H1 (cell line): ENCODE results near the gene B4GALNT1. TPM values are rescaled to one million over a fixed set of nuclear protein-coding genes. Genes with fewer than 3 reads are reported as not detected.
A peak's percentile ranks its signal among the peaks of the same experiment; 100 is the strongest.

Experiments used
- CTCF ChIA-PET: fragments of 300-600 bp; sonication (Branson Sonifier 250); formaldehyde crosslinking; loops from one replicate; lab custom pipeline; 2021; ENCODE audit not compliant: partially characterized antibody; lab: Charles Lee
- POLR2A ChIA-PET: fragments of 300-600 bp; sonication (Branson Sonifier 250); formaldehyde crosslinking; loops from one replicate; lab custom pipeline; 2021; ENCODE audit warnings: inconsistent platforms; ENCODE audit not compliant: partially characterized antibody; lab: Charles Lee
- DNase-seq, 2 experiments: peaks; one replicate each; pipeline versions ENCODE4 v3.0.0 to v3.0.0-alpha.2; 2010 to 2022; ENCODE audit warnings: low spot score in 2 of 2, low read depth in 1 of 2, mixed read lengths in 1 of 2
- FAIRE-seq: peaks from 2 replicates; lab custom pipeline; 2011; peaks lifted over from hg19 to GRCh38; lab: Jason Lieb, UNC
- H2AFZ ChIP-seq: 2 replicates; pipeline ENCODE4 v1.8.1; 2012; ENCODE audit warnings: low read length, inconsistent platforms
- H2AK5ac ChIP-seq: 2 replicates; pipeline ENCODE4 v1.6.1; 2013; ENCODE audit warnings: low read depth, low read length
- H2BK120ac ChIP-seq: replicated peaks from 2 replicates; pipeline ENCODE3; 2013; ENCODE audit warnings: low read depth, low read length, inconsistent platforms
- H2BK12ac ChIP-seq: 2 replicates; pipeline ENCODE4 v1.6.1; 2013; ENCODE audit warnings: low read depth, low read length
- H2BK15ac ChIP-seq: 2 replicates; pipeline ENCODE4 v1.6.1; 2013; ENCODE audit warnings: low read length
- H2BK20ac ChIP-seq: 2 replicates; pipeline ENCODE4 v1.6.1; 2013; ENCODE audit warnings: low read length
- H2BK5ac ChIP-seq: 2 replicates; pipeline ENCODE4 v1.6.1; 2013; ENCODE audit warnings: low read depth, low read length
- H3K14ac ChIP-seq: 2 replicates; pipeline ENCODE4 v1.6.1; 2013; ENCODE audit warnings: inconsistent platforms; ENCODE audit not compliant: insufficient read length
- H3K18ac ChIP-seq: 2 replicates; pipeline ENCODE4 v1.6.1; 2013; ENCODE audit warnings: low read length; ENCODE audit errors: extremely low read depth
- H3K23ac ChIP-seq: 2 replicates; pipeline ENCODE4 v1.6.1; 2013; ENCODE audit warnings: inconsistent platforms; ENCODE audit not compliant: insufficient read length
- H3K23me2 ChIP-seq: 2 replicates; pipeline ENCODE4 v1.6.1; 2013; ENCODE audit warnings: low read depth, low read length
- H3K27ac ChIP-seq: 2 replicates; pipeline ENCODE4 v1.6.1; 2011; ENCODE audit warnings: low read depth, low read length, inconsistent platforms
- H3K27me3 ChIP-seq, 4 experiments: replicated peaks in 1 of 4; 1 replicate in 1 of 4; 2 replicates in 3 of 4; pipeline versions ENCODE4 v1.6.1 to v1.8.1; 2011 to 2013; ENCODE audit warnings: low read length in 3 of 4, mild to moderate bottlenecking in 3 of 4, inconsistent platforms in 2 of 4, mixed read lengths in 2 of 4, moderate library complexity in 1 of 4; ENCODE audit not compliant: control insufficient read depth in 3 of 4, insufficient read depth in 3 of 4; ENCODE audit errors: extremely low read depth in 1 of 4
- H3K36me3 ChIP-seq, 4 experiments: 2 replicates each; pipeline versions ENCODE4 v1.6.1 to v1.8.1; 2011 to 2013; ENCODE audit warnings: mild to moderate bottlenecking in 4 of 4, low read length in 3 of 4, moderate library complexity in 2 of 4, control low read depth in 1 of 4, inconsistent platforms in 1 of 4; ENCODE audit not compliant: insufficient read depth in 4 of 4, control insufficient read depth in 2 of 4
- H3K4ac ChIP-seq: replicated peaks from 2 replicates; pipeline ENCODE3; 2013; ENCODE audit warnings: low read length, low read depth, mixed read lengths, inconsistent platforms; ENCODE audit not compliant: insufficient read length
- H3K4me1 ChIP-seq, 4 experiments: replicated peaks in 1 of 4; 1 replicate in 1 of 4; 2 replicates in 3 of 4; pipeline versions ENCODE4 v1.6.1 to v1.8.1; 2011 to 2013; ENCODE audit warnings: low read length in 3 of 4, inconsistent platforms in 2 of 4, mixed read lengths in 1 of 4; ENCODE audit not compliant: insufficient read depth in 4 of 4, control insufficient read depth in 3 of 4
- H3K4me2 ChIP-seq, 2 experiments: 2 replicates each; pipeline versions ENCODE4 v1.6.1 to v1.8.1; 2011 to 2013; ENCODE audit warnings: low read depth in 2 of 2, low read length in 2 of 2, control low read depth in 1 of 2, inconsistent platforms in 1 of 2, mild to moderate bottlenecking in 1 of 2; ENCODE audit not compliant: insufficient read depth in 1 of 2
- H3K4me3 ChIP-seq, 4 experiments: fragments of 200-600, 300-600 bp in 1 of 4; sonication (generic), shearing (Covaris generic), sonication (Bioruptor Twin) in 1 of 4; 2 replicates each; pipeline versions ENCODE4 v1.5.1 to v1.8.1; 2011 to 2016; ENCODE audit warnings: low read length in 4 of 4, low read depth in 3 of 4, control low read depth in 2 of 4, inconsistent platforms in 2 of 4, mild to moderate bottlenecking in 2 of 4, mixed read lengths in 1 of 4, moderate library complexity in 1 of 4; ENCODE audit not compliant: insufficient read depth in 2 of 4; ENCODE audit errors: extremely low read depth in 1 of 4
- H3K56ac ChIP-seq: replicated peaks from 2 replicates; pipeline ENCODE3; 2013; ENCODE audit warnings: low read depth, mild to moderate bottlenecking, mixed read lengths, low read length, inconsistent platforms; ENCODE audit not compliant: insufficient read length
- H3K79me1 ChIP-seq: 2 replicates; pipeline ENCODE4 v1.6.1; 2013; ENCODE audit warnings: low read depth, low read length, control low read depth
- H3K79me2 ChIP-seq, 2 experiments: 2 replicates each; pipeline versions ENCODE4 v1.6.1 to v1.8.1; 2012 to 2013; ENCODE audit warnings: low read length in 2 of 2, mild to moderate bottlenecking in 2 of 2, inconsistent platforms in 1 of 2; ENCODE audit not compliant: insufficient read depth in 2 of 2, control insufficient read depth in 1 of 2
- H3K9ac ChIP-seq, 4 experiments: replicated peaks in 1 of 4; 1 replicate in 1 of 4; 2 replicates in 3 of 4; pipeline versions ENCODE4 v1.6.1 to v1.8.1; 2011 to 2013; ENCODE audit warnings: low read depth in 3 of 4, low read length in 3 of 4, control low read depth in 2 of 4, mild to moderate bottlenecking in 2 of 4, moderate library complexity in 2 of 4, inconsistent platforms in 1 of 4; ENCODE audit errors: extremely low read depth in 1 of 4
- H3K9me3 ChIP-seq, 2 experiments: 2 replicates each; pipeline versions ENCODE4 v1.6.1 to v1.8.1; 2012 to 2013; ENCODE audit warnings: mild to moderate bottlenecking in 2 of 2, moderate library complexity in 2 of 2, control low read depth in 1 of 2, inconsistent platforms in 1 of 2, low read depth in 1 of 2, low read length in 1 of 2, mixed read lengths in 1 of 2; ENCODE audit not compliant: insufficient read depth in 2 of 2
- H4K20me1 ChIP-seq, 2 experiments: replicated peaks in 1 of 2; 2 replicates each; pipeline versions ENCODE3 to v1.8.1; 2011 to 2013; ENCODE audit warnings: inconsistent platforms in 2 of 2, low read length in 2 of 2, mild to moderate bottlenecking in 1 of 2; ENCODE audit not compliant: insufficient read depth in 2 of 2, control insufficient read depth in 1 of 2
- H4K5ac ChIP-seq: 2 replicates; pipeline ENCODE4 v1.6.1; 2013; ENCODE audit warnings: low read length, low read depth, mixed read lengths, inconsistent platforms; ENCODE audit not compliant: insufficient read length
- H4K8ac ChIP-seq: 2 replicates; pipeline ENCODE4 v1.8.0; 2013; ENCODE audit warnings: mild to moderate bottlenecking, moderate library complexity, low read length, inconsistent platforms; ENCODE audit not compliant: insufficient read depth; ENCODE audit errors: extremely low read depth
- H4K91ac ChIP-seq: replicated peaks from 2 replicates; pipeline ENCODE3; 2013; ENCODE audit warnings: low read length, mixed read lengths, inconsistent platforms; ENCODE audit not compliant: insufficient read length
- ASH2L ChIP-seq: fragments of 200-600, 300-600 bp; sonication (generic); IDR thresholded peaks from one replicate; pipeline ENCODE4 v1.7.1; 2017; ENCODE audit warnings: low read length
- EZH2 ChIP-seq: fragments of 200-600 bp; sonication (generic); IDR thresholded peaks from 2 replicates; pipeline ENCODE4 v1.7.1; 2012; ENCODE audit warnings: low read depth, mild to moderate bottlenecking, moderate library complexity, low read length, inconsistent platforms; ENCODE audit not compliant: severe bottlenecking
- FOSL1 ChIP-seq: IDR thresholded peaks from 2 replicates; pipeline ENCODE4 v1.6.1; 2011; ENCODE audit warnings: mild to moderate bottlenecking, low read depth, low read length, moderate library complexity; ENCODE audit not compliant: insufficient read depth
- JUN ChIP-seq: IDR thresholded peaks from 2 replicates; pipeline ENCODE4 v1.6.1; 2011; ENCODE audit warnings: low read depth, mild to moderate bottlenecking, improper control_type of control experiment, low read length
- MAFK ChIP-seq: IDR thresholded peaks from 2 replicates; pipeline ENCODE4 v1.6.1; 2012; ENCODE audit warnings: low read depth, mild to moderate bottlenecking, improper control_type of control experiment, low read length
- NRF1 ChIP-seq: IDR thresholded peaks from 2 replicates; pipeline ENCODE4 v1.6.1; 2011; ENCODE audit warnings: mild to moderate bottlenecking, low read depth, low read length, improper control_type of control experiment
- SP1 ChIP-seq: IDR thresholded peaks from 2 replicates; pipeline ENCODE4 v1.6.1; 2011; ENCODE audit warnings: low read depth, low read length
- TCF12 ChIP-seq: IDR thresholded peaks from 2 replicates; pipeline ENCODE4 v1.6.1; 2011; ENCODE audit warnings: low read depth, mild to moderate bottlenecking, low read length
- WGBS, 2 experiments: shearing (Covaris generic) in 1 of 2; methylation state at CpG; one replicate each; pipeline versions ENCODE4 v1.1.6 to v1.1.7; 2013 to 2015; ENCODE audit warnings: low lambda C conversion rate in 2 of 2, mixed read lengths in 2 of 2, inconsistent platforms in 1 of 2, low coverage in 1 of 2, missing lambda C conversion rate in 1 of 2; ENCODE audit not compliant: insufficient replicate concordance in 2 of 2, insufficient coverage in 1 of 2, insufficient read length in 1 of 2; ENCODE audit errors: extremely low coverage in 1 of 2, missing lambda C conversion rate in 1 of 2; 5-methylcytosine and 5-hydroxymethylcytosine counted together
- polyA plus RNA-seq, 7 experiments: library from polyadenylated mRNA; depleted of rRNA in 3 of 7; stranded (reverse) in 5 of 7; unstranded in 2 of 7; fragments of >200 nt in 5 of 7; fragments of 200-250 nt in 2 of 7; gene quantifications; 1 replicate in 5 of 7; 2 replicates in 1 of 7; 4 replicates in 1 of 7; pipeline versions ENCODE4 v1.2.1 to v1.2.3, GENCODE V29; 2011 to 2013; ENCODE audit warnings: missing spikeins in 2 of 7, mixed read lengths in 2 of 7
- total RNA-seq: library from RNA; stranded (reverse); fragmentation: NEBNext Ultra II Directional; extraction: Animal tissue kit (Norgen Biotek cat#: 25700); gene quantifications from 2 replicates; pipeline ENCODE4 v1.2.1, GENCODE V29; 2021
- TF ChIP-seq, protein P1 (sequence below): IDR thresholded peaks from 2 replicates; pipeline ENCODE4 v1.6.1; 2011; ENCODE audit warnings: low read depth, mild to moderate bottlenecking, low read length; ENCODE audit not compliant: insufficient read depth
- TF ChIP-seq, protein P2 (sequence below): IDR thresholded peaks from 2 replicates; pipeline ENCODE4 v1.6.1; 2012; ENCODE audit warnings: inconsistent platforms

B4GALNT1 gene
- total and polyA plus RNA-seq, 2 of the 8 experiments (the other 6 are each of a cell fraction or from before 2014, with no cell fraction given): 1.5 to 2.3 TPM

DNA sequence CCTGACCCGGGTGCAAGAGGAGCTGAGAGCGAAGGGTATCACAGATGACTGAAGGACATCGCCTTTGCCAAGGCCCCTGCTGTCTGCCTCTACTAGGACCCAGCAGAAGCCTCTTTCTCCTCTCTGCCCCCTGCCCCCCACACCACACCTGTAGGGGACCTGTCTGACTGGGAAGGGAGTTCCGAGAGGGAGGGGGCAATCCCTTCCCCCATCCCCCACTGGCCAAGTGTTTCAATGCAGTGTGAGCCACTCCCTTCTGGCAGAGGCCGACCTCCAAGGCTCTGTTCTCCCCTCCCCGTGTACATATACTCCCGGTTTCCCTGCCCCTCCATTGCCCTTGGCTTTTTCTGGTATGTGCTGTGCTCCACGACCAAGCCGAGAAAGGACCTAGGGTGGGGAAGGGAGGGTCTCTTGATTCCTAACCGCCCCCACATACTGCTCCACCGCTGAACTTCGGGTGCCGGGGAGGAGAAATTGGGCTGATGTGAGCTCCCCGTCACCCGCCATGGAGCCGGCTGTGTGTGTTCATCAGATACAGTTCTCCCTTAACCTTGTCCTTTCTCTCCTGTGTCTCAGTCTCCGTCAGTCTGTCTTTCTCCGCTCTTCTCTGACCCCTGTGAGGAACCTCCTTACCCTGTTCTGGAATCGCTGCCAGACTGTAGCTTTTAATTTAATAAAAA is 23.8 kb downstream of the B4GALNT1 start:
- Histone ChIP-seq H4K91ac (no peak overlapping the region), H3K4me1 (peaks cover 8 to 17% (median 13%) of the 10 kb centered on the region in 4 experiments), H3K56ac (no peak overlapping the region), H2BK5ac (no peak overlapping the region), H3K9me3 (no peaks in the 10 kb centered on the region), H3K27me3 (peaks cover 4 to 42% (median 30%) of the 10 kb centered on the region in 4 experiments), H3K36me3 (peaks cover 0 to 5% (median 3%) of the 10 kb centered on the region in 4 experiments; a peak in 3 of 8 replicates), H3K9ac (no peak overlapping the region), H2BK20ac (no peak overlapping the region), H2BK120ac (peak overlapping the region; percentile 21), H3K23me2 (peaks cover 28% of the 10 kb centered on the region), H2AK5ac (no peak overlapping the region), H2BK12ac (peak overlapping the region; percentile 35; the same call in 1 of the 2 replicates), H3K79me1 (no peaks in the 10 kb centered on the region; the same call in 1 of the 2 replicates), H3K14ac (no peak overlapping the region), H3K79me2 (peaks cover 0 to 10% of the 10 kb centered on the region in 2 experiments; a peak in 1 of 4 replicates), H3K4me3 (peak overlapping the region; percentile 50 to 73 (median 56); a peak in 5 of 8 replicates), H4K20me1 (no peaks in the 10 kb centered on the region), H3K18ac (peak overlapping the region; percentile 66), H4K5ac (no peak overlapping the region), H4K8ac (no peak overlapping the region), H3K4me2 (peak overlapping the region; percentile 88 to 97), H3K23ac (no peak overlapping the region), H2BK15ac (0 out of 2 replicates have a peak overlapping the region, but pooled peaks have one; percentile 72), H3K27ac (no peak overlapping the region), H2AFZ (no peak overlapping the region), H3K4ac (no peak overlapping the region)
- POLR2A ChIA-PET: interaction anchor here (0.9 to 7.7 kb wide), 19 partner anchors 9 to 148 kb away, joined by 3 to 60 read pairs (median 4); partner anchors contain the start of genes AGAP2, PIP4K2C and TSPAN31
- no peak for FAIRE-seq
- CTCF ChIA-PET: interaction anchor here (0.6 to 12.5 kb wide), 13 partner anchors 9 to 349 kb away, joined by 3 to 124 read pairs (median 5); partner anchors contain the start of genes OS9 and PIP4K2C
- WGBS, 2 experiments: 19% methylated on average over 19 of the region's 19 CpGs; no CpG with 5 or more reads in 1 of the 2 experiments
- peak in 1 of 2 experiments; percentile 73 for DNase-seq
- TF ChIP-seq, protein P1, sequence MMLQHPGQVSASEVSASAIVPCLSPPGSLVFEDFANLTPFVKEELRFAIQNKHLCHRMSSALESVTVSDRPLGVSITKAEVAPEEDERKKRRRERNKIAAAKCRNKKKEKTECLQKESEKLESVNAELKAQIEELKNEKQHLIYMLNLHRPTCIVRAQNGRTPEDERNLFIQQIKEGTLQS: no peak
- TF ChIP-seq NRF1 (no peak), FOSL1 (peak; percentile 81; the same call in 1 of the 2 replicates), TCF12 (0 out of 2 replicates have a peak, but pooled peaks have one; percentile 38), ASH2L (peak; percentile 37), EZH2 (peak; percentile 26), MAFK (no peak), JUN (no peak), SP1 (peak; percentile 71; the same call in 1 of the 2 replicates)
- TF ChIP-seq, protein P2, sequence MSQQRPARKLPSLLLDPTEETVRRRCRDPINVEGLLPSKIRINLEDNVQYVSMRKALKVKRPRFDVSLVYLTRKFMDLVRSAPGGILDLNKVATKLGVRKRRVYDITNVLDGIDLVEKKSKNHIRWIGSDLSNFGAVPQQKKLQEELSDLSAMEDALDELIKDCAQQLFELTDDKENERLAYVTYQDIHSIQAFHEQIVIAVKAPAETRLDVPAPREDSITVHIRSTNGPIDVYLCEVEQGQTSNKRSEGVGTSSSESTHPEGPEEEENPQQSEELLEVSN: no peak
